Measurements from ENCODE around the gene ALK.

The ALK gene

GRCh38 chr2:29611261-29611660 is 310.1 kb downstream of the ALK start:
- no peak for DNase-seq (ENCODE audit: low spot score)

- no peak for DNase-seq (ENCODE audit: low spot score)
Observed at GRCh38 chr2:29610569-29610968, 310.8 kb downstream of the ALK start.

- no peak for DNase-seq (ENCODE audit: low spot score)
Observed at GRCh38 chr2:29607038-29607420, 314.4 kb downstream of the ALK start.

- no peak for DNase-seq (ENCODE audit: low spot score)
Observed at GRCh38 chr2:29606104-29607037, 315.0 kb downstream of the ALK start.

- no peak for DNase-seq (ENCODE audit: low spot score)
Observed at GRCh38 chr2:29603341-29603740, 318.0 kb downstream of the ALK start.

GRCh38 chr2:29601872-29602271 is 319.5 kb downstream of the ALK start:
- no peak for DNase-seq (ENCODE audit: low spot score)

GRCh38 chr2:29601321-29601720 is 320.1 kb downstream of the ALK start:
- DNase-seq (ENCODE audit: low spot score), result no peak

GRCh38 chr2:29599946-29600345 is 321.4 kb downstream of the ALK start:
- DNase-seq (ENCODE audit: low spot score), result no peak

- DNase-seq (ENCODE audit: low spot score), result no peak
Observed at GRCh38 chr2:29598978-29599377, 322.4 kb downstream of the ALK start.

GRCh38 chr2:29597035-29597434 is 324.4 kb downstream of the ALK start:
- DNase-seq (ENCODE audit: low spot score), result no peak

- no peak for DNase-seq (ENCODE audit: low spot score)
Observed at GRCh38 chr2:29596584-29596983, 324.8 kb downstream of the ALK start.

GRCh38 chr2:29591600-29591999 is 329.8 kb downstream of the ALK start:
- no peak for DNase-seq (ENCODE audit: low spot score)

- DNase-seq (ENCODE audit: low spot score), result no peak
Observed at GRCh38 chr2:29590211-29590610, 331.2 kb downstream of the ALK start.

- no peak for DNase-seq (ENCODE audit: low spot score)
Observed at GRCh38 chr2:29589440-29590103, 331.8 kb downstream of the ALK start.

GRCh38 chr2:29587402-29588190 is 333.8 kb downstream of the ALK start:
- no peak for DNase-seq (ENCODE audit: low spot score)

- DNase-seq (ENCODE audit: low spot score), result no peak
Observed at GRCh38 chr2:29586919-29587318, 334.5 kb downstream of the ALK start.

- DNase-seq (ENCODE audit: low spot score), result no peak
Observed at GRCh38 chr2:29583548-29584156, 337.7 kb downstream of the ALK start.

GRCh38 chr2:29583104-29583503 is 338.3 kb downstream of the ALK start:
- DNase-seq (ENCODE audit: low spot score), result no peak

GRCh38 chr2:29582062-29582461 is 339.3 kb downstream of the ALK start:
- DNase-seq (ENCODE audit: low spot score), result no peak

- no peak for DNase-seq (ENCODE audit: low spot score)
Observed at GRCh38 chr2:29580223-29580622, 341.2 kb downstream of the ALK start.

- DNase-seq (ENCODE audit: low spot score), result no peak
Observed at GRCh38 chr2:29579495-29580169, 341.8 kb downstream of the ALK start.
